B cell (primary cell): Measurements from ENCODE around the gene MYDGF. TPM values are rescaled to one million over a fixed set of nuclear protein-coding genes. Genes with fewer than 3 reads are reported as not detected.

Experiments used
- ATAC-seq: fragments of 200-7000 bp; cut with Tn5 transposase; one replicate; pipeline ENCODE4 v1.10.0; 2021; ENCODE audit warnings: low read depth, mild to moderate bottlenecking, moderate number of reproducible peaks, moderate library complexity
- CTCF ChIA-PET: fragments of 350-600 bp; sonication (Branson Sonifier 250); formaldehyde crosslinking; loops from one replicate; lab custom pipeline; 2021; ENCODE audit warnings: antibody characterized with exemption, inconsistent platforms; lab: Charles Lee
- POLR2A ChIA-PET: fragments of 350-600 bp; sonication (Branson Sonifier 250); formaldehyde crosslinking; loops from one replicate; lab custom pipeline; 2021; ENCODE audit warnings: antibody characterized with exemption; lab: Charles Lee
- DNase-seq: peaks from one replicate; pipeline ENCODE4 v3.0.0; 2013
- H2AFZ ChIP-seq: 2 replicates; pipeline ENCODE4 v1.6.1; 2012; ENCODE audit warnings: mild to moderate bottlenecking, low read depth, low read length; ENCODE audit not compliant: insufficient read depth, poor library complexity, severe bottlenecking
- H3K27ac ChIP-seq, 2 donors: 1 replicate in 1 of 2; 2 replicates in 1 of 2; pipeline ENCODE4 v1.5.1; 2012 to 2013; ENCODE audit warnings: low read length in 2 of 2, mild to moderate bottlenecking in 2 of 2, moderate library complexity in 1 of 2
- H3K27me3 ChIP-seq, 4 experiments: fragments of 200-600 bp in 1 of 4; sonication (generic) in 1 of 4; replicated peaks in 1 of 4; 1 replicate in 2 of 4; 2 replicates in 2 of 4; pipeline versions ENCODE4 v1.6.1 to v1.7.0; 2013 to 2016; ENCODE audit warnings: low read length in 3 of 4, mild to moderate bottlenecking in 2 of 4, mixed read lengths in 1 of 4, moderate library complexity in 1 of 4; ENCODE audit not compliant: insufficient read depth in 4 of 4, control insufficient read depth in 3 of 4; ENCODE audit errors: control extremely low read depth in 1 of 4
- H3K36me3 ChIP-seq, 2 experiments: replicated peaks in 1 of 2; 1 replicate in 1 of 2; 2 replicates in 1 of 2; pipeline versions ENCODE4 v1.6.1 to v1.7.1; 2013; ENCODE audit warnings: low read length in 1 of 2; ENCODE audit not compliant: insufficient read depth in 2 of 2, control insufficient read depth in 1 of 2; ENCODE audit errors: control extremely low read depth in 1 of 2, extremely low read depth in 1 of 2
- H3K4me1 ChIP-seq, 2 donors: fragments of 200-600 bp in 1 of 2; sonication (generic) in 1 of 2; 1 replicate in 1 of 2; 2 replicates in 1 of 2; pipeline versions ENCODE4 v1.5.1 to v1.6.1; 2013 to 2017; ENCODE audit warnings: low read length in 2 of 2; ENCODE audit not compliant: control insufficient read depth in 2 of 2, insufficient read depth in 2 of 2
- H3K4me2 ChIP-seq: replicated peaks from 2 replicates; pipeline ENCODE3; 2012; ENCODE audit warnings: mild to moderate bottlenecking, low read depth, low read length; ENCODE audit not compliant: poor library complexity, severe bottlenecking
- H3K4me3 ChIP-seq, 5 experiments: fragments of 200-600 bp in 1 of 5; sonication (generic) in 1 of 5; 1 replicate in 3 of 5; 2 replicates in 2 of 5; pipeline versions ENCODE4 v1.5.1 to v1.7.0; 2011 to 2016; ENCODE audit warnings: low read length in 4 of 5, mild to moderate bottlenecking in 4 of 5, low read depth in 2 of 5, control low read depth in 1 of 5, moderate library complexity in 1 of 5; ENCODE audit not compliant: insufficient read depth in 1 of 5; ENCODE audit errors: control extremely low read depth in 1 of 5, extremely low read depth in 1 of 5
- H3K79me2 ChIP-seq: fragments of 200-600 bp; sonication (generic); one replicate; pipeline ENCODE4 v1.6.0; 2016; ENCODE audit warnings: low read length; ENCODE audit not compliant: control insufficient read depth, insufficient read depth
- H3K9ac ChIP-seq: fragments of 200-600 bp; sonication (generic); 2 replicates; pipeline ENCODE4 v1.6.1; 2017; ENCODE audit warnings: mild to moderate bottlenecking, low read length, moderate library complexity
- H3K9me3 ChIP-seq, 3 donors: one replicate each; pipeline versions ENCODE4 v1.6.1 to v1.7.1; 2013; ENCODE audit warnings: low read length in 2 of 3; ENCODE audit not compliant: control insufficient read depth in 2 of 3, insufficient read depth in 1 of 3; ENCODE audit errors: control extremely low read depth in 1 of 3
- H4K20me1 ChIP-seq: 2 replicates; pipeline ENCODE4 v1.6.0; 2012; ENCODE audit warnings: mild to moderate bottlenecking, low read length; ENCODE audit not compliant: insufficient read depth, control insufficient read depth, poor library complexity, severe bottlenecking
- H3K27ac Mint-ChIP-seq: one replicate; pipeline ENCODE4 v1.8.0; 2021; ENCODE audit warnings: mixed read lengths
- H3K27me3 Mint-ChIP-seq: one replicate; pipeline ENCODE4 v1.8.0; 2021; ENCODE audit warnings: mixed read lengths
- H3K4me1 Mint-ChIP-seq: one replicate; pipeline ENCODE4 v1.8.0; 2021; ENCODE audit warnings: mixed read lengths
- H3K4me3 Mint-ChIP-seq: one replicate; pipeline ENCODE4 v1.8.0; 2021; ENCODE audit warnings: mixed read lengths
- H3K9me3 Mint-ChIP-seq: one replicate; pipeline ENCODE4 v1.8.0; 2022; ENCODE audit warnings: mixed read lengths; ENCODE audit not compliant: insufficient read depth
- CTCF ChIP-seq: fragments of 200-600 bp; IDR thresholded peaks from one replicate; pipeline ENCODE4 v1.8.0; 2022; ENCODE audit warnings: antibody characterized with exemption, mild to moderate bottlenecking
- EZH2 ChIP-seq: IDR thresholded peaks from 2 replicates; pipeline ENCODE4 v1.6.1; 2012; ENCODE audit warnings: borderline replicate concordance, low read depth, mild to moderate bottlenecking, moderate library complexity, low read length; ENCODE audit not compliant: insufficient read depth, poor library complexity, severe bottlenecking
- WGBS: methylation state at CpG from one replicate; pipeline ENCODE4 v1.1.5; 2013; ENCODE audit warnings: missing lambda C conversion rate; ENCODE audit not compliant: insufficient coverage; 5-methylcytosine and 5-hydroxymethylcytosine counted together
- intact Hi-C: fragments of 100-400 bp; cut with micrococcal nuclease; formaldehyde crosslinking; loops from one replicate; pipeline ENCODE4 v1.10.0; 2022
- polyA plus RNA-seq: library from polyadenylated mRNA; depleted of rRNA; stranded (reverse); fragments of >200 nt; gene quantifications from 2 replicates; pipeline ENCODE4 v1.2.3, GENCODE V29; 2012
- total RNA-seq, 2 donors: library from RNA; stranded (reverse); fragments of 120-200 nt in 1 of 2; gene quantifications; 1 replicate in 1 of 2; 2 replicates in 1 of 2; pipeline versions ENCODE4 v1.2.3 to v1.2.4, GENCODE V29; 2013 to 2022

Gene MYDGF
- total and polyA plus RNA-seq, 2 donors (not counting 1 experiment from before 2014, with no cell fraction given), result 21.2 to 42.3 TPM

GRCh38 chr19:4714016-4714415, 43.9 kb upstream of the MYDGF start:
- Histone ChIP-seq H3K79me2 (peaks cover 22% of the 10 kb centered on the region), H2AFZ (no peak overlapping the region), H3K36me3 (peaks cover 0 to 61% of the 10 kb centered on the region in 2 experiments), H3K4me3 (no peak overlapping the region), H3K27me3 (no peaks in the 10 kb centered on the region), H3K9ac (no peak overlapping the region), H3K27ac (no peak overlapping the region), H3K9me3 (peaks cover 0 to 4% (median 0%) of the 10 kb centered on the region in 3 donors), H3K4me1 (no peaks in the 10 kb centered on the region), H4K20me1 (peaks cover 16% of the 10 kb centered on the region), H3K4me2 (no peak overlapping the region)
- no peak for DNase-seq
- Mint-ChIP-seq H3K27ac (no peak overlapping the region), H3K4me1 (no peaks in the 10 kb centered on the region), H3K4me3 (no peak overlapping the region), H3K27me3 (no peaks in the 10 kb centered on the region), H3K9me3 (no peaks in the 10 kb centered on the region)
- ChIA-PET CTCF (no interaction called here), POLR2A (interaction anchor here (0.7 kb wide), 1 partner anchor 453 kb away, joined by 5 read pairs; no protein-coding TSS in a partner anchor)
- 98% methylated on average over 27 of the region's 27 CpGs for WGBS
- intact Hi-C loops, result no loop called here
- no peak for TF ChIP-seq EZH2
- TF ChIP-seq CTCF, result no peak
- no peak for ATAC-seq

- Histone ChIP-seq H3K9ac (no peak overlapping the region), H3K36me3 (peaks cover 0 to 57% of the 10 kb centered on the region in 2 experiments), H3K4me2 (no peak overlapping the region), H2AFZ (no peak overlapping the region), H4K20me1 (peaks cover 19% of the 10 kb centered on the region), H3K4me1 (no peaks in the 10 kb centered on the region), H3K79me2 (peaks cover 22% of the 10 kb centered on the region), H3K27me3 (no peaks in the 10 kb centered on the region), H3K27ac (no peak overlapping the region), H3K9me3 (peaks cover 0 to 4% (median 0%) of the 10 kb centered on the region in 3 donors), H3K4me3 (no peak overlapping the region)
- ChIA-PET CTCF (no interaction called here), POLR2A (no interaction called here)
- intact Hi-C loops, result no loop called here
- Mint-ChIP-seq H3K4me3 (no peak overlapping the region), H3K27me3 (no peaks in the 10 kb centered on the region), H3K9me3 (no peaks in the 10 kb centered on the region), H3K27ac (no peak overlapping the region), H3K4me1 (no peaks in the 10 kb centered on the region)
- TF ChIP-seq CTCF (no peak), EZH2 (no peak)
- ATAC-seq (no peak), DNase-seq (no peak)
- 96% methylated on average over 32 of the region's 32 CpGs for WGBS
Measured at GRCh38 chr19:4713384-4713951, 43.3 kb upstream of the MYDGF start.
